NCI-H1092 (cell line): ENCODE measurements around the gene CSNK2A1.
A peak's percentile ranks its signal among the peaks of the same experiment; 100 is the strongest.
"Not testable (repeated sequence)": the region's sequence is repeated elsewhere in the genome, so short reads cannot be mapped to it uniquely, and the experiment has no call there.

Experiments used
- DNase-seq: peaks from one replicate; lab custom pipeline; 2025; lab: John Stamatoyannopoulos, UW

Gene CSNK2A1

GRCh38 chr20:543369-544152 lies at the start of gene CSNK2A1:
TSS of gene CSNK2A1 (minus strand) at chr20:543790. CDS start at chr20:508551, 35,239 bp downstream.
- peak; percentile 92 for DNase-seq

- DNase-seq, result no peak
Observed at GRCh38 chr20:592506-592905, 48.9 kb upstream of the CSNK2A1 start.

DNA sequence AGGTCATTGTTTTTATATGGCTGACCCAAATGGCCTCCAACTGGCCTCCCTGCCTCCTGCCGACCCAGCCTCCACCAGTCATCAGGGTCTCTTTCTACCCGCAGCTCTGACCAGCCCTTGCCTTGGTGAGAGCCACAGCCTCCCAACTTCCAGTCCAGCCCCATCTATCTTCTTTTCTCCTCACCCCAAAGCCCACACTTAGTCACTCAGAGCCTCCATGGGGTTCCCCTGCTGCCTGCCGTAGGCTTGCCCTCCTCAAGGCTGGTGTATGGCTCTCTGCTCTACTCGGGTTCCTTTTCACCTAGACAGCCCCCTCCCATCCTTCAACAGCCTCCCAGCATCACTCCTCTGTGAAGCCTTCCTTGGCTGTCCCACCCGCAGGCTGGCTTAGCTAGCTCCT lies 48.4 kb upstream of the CSNK2A1 start:
- DNase-seq, result no peak

DNA sequence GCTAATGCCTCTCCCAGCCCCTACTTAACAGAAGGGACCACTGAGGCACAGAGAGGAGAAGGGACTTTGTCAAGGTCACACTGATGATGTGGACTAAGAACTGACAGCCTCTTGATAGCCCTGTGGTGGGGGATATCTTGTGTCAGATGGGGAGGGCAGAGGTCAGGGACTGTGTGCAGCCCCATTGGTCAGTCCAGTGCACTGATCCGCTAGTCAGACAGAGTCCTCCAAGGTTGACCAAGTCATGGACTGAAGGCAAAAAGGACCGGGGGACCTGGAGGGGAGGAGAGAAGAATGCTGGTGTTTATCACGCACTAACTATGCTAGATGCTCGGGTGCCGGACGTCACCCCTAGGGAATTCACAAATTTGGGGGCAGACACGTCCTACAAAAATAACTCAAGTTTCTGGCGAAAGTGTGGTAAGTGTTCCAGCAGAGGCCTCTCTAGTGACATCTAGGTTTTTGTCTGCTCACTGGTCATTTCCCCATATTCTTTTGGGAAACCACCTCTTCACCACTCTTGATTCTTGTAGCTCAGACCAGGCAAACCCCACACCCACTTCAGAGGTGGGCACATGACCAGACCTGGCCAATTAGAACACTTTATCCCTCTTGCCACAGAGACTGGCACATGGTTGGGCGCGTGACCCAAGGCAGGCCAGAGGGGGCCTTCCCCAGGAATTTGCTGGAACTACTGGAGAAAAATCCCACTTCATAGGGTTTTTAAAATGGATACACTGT lies 45.5 kb upstream of the CSNK2A1 start:
- no peak for DNase-seq

GRCh38 chr20:588476-588875 lies 44.9 kb upstream of the CSNK2A1 start:
- no peak for DNase-seq

DNA sequence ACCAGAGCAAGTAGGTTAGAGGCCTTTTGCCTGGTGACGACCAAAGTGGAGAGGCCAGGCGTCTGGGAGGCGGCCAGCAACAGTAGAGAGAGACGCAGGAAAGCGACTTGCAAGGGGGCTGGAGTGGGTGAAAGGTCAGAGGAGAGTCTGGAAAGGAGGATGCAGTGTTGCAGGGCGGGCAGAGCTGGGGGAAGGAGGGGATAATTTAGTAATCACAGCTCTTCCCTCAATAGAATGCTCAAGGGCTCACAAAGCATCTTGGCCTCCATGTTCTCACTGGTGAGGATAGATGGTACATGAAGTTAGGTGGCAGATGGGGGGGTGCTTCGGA lies 41.3 kb upstream of the CSNK2A1 start:
- no peak for DNase-seq

GRCh38 chr20:584161-584970 lies 40.8 kb upstream of the CSNK2A1 start:
- DNase-seq, result no peak

- no peak for DNase-seq
Observed at GRCh38 chr20:582204-582603, 38.6 kb upstream of the CSNK2A1 start.

GRCh38 chr20:578940-579690 lies 35.5 kb upstream of the CSNK2A1 start:
- not testable (repeated sequence) for DNase-seq

- no peak for DNase-seq
Observed at GRCh38 chr20:577167-577791, 33.7 kb upstream of the CSNK2A1 start.

DNA sequence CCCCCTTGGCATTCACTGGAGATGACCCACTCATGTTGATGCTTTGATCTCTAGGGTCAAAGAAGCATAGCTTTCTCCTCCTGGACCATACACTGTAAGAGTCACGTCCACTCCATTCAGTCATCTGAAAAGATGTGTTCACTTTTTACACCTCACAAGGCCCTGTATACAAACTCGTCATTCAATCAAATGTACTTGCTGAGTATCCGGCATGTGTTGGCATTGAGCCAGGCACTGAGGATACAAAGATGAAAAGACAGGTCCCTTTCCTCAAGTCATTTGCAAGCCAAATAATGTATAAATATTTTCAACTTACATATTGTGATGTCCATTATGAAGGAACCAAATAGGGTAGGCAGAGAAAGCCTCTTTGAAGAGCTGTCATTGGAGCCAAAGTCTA lies 32.6 kb upstream of the CSNK2A1 start:
- no peak for DNase-seq

DNA sequence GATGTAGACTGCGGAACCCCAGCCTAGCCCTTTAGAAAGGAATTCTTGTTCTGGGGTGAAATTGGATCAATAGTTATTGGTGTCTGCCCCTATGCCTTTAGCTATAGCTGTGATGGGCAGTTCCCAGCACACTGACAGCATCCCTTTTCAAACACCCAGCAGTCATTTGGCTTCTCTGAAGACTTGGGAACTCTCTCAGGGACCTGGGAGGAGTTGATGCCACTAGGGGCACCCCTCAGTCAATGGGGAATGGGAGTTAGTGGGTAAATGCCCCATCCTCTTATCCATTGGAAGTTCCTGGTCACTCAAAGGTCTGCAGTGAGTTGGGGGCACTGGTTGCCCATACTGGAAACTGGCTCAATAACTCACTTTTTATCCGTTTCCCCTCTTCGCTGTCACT lies 31.6 kb upstream of the CSNK2A1 start:
- no peak for DNase-seq

GRCh38 chr20:574297-574942 lies 30.8 kb upstream of the CSNK2A1 start:
- DNase-seq, result no peak

DNA sequence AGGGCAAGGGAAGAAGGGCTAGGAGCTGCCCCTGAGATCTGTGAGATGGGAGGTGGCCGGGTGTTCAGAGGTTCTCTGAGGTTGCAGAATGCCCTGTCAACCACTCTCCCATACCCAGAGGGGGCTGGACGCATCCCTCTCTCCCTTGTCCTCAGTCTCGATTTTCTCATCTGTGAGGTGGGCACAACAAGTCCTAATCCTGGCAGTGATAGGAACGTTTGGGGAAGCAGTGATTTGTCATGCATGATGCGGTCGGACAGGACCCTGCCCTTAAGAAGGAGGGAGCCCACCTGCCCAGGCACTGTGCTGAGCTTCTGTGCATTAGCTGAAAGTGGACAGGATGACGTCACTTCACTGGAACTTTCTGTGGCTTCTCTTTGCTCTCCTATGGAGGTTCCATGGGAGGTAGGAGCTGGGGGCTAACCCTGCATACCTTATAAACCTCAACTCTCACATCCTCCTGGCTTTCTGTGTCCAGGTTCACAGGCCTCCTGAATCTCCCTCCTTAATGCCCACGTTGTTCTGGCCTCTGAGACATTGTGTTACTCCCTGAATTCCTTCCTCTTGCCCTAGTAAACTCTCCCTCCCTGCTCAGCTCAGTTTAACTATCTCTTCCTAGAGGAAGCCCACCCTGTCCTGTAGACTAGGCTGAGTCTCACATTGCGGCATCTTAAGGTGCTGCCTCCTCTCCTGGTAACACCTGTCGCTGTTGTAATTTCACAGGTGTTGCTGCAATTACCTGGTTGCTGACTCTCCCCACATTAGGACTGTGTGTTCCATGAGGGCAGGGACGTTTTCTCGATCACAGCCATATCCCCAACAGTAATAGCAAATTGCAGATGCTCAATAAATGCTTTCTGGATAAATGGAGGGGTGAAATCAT lies 30.1 kb upstream of the CSNK2A1 start:
- DNase-seq, result no peak

DNA sequence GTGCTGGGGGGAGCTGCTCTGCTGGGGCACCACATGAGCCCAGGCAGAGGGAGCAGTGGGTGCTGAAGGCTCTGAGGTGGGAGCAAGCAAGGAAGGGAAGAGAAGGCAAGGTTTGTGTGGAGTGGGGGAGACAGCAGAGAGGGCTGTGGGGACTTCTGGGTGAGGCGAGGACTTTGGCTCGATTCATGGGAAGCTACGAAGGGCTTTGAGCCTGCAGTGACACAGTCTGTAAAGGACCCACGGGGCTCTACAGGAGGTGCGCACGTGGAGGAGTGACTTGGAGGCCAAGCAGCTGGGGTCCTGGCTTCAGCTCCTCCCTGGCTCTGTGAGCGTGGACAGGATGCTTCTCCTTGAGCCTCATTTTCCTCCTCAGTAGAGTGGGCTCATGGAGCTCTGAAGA lies 29.1 kb upstream of the CSNK2A1 start:
- DNase-seq, result no peak

DNA sequence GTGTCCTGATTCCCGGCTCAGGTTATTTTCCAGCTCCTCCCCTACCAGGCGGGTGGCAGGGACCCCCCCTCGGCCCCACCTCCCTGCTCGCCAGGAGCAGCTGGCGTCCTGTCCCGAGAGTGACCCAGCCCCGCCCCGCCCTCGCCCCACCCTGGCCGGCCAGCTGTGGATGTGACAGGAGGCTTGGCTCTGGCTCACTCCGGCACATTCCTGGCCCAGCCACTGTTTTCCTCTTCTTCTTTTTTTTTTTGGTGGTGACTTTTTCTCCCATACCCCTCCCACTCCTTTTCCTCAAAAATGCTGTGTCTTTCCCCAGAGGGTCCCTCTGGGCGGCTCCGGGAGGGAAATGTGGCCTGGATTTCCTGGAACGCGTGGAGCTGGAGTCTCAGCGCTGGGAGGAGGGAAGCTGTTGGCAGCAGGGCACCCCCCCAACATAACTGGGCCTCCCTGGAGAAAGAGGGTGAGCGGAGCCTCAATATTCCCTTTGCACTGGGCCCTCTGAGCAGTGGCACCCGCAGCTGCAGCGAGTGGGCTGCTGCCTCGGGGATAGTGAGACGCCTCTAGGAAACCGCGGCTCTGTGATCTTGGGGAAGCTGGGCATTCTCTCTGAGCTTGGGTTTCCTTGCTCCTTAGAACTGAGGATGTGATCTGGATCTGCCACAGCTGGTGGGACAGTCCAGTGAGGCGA lies 28.3 kb upstream of the CSNK2A1 start:
- no peak for DNase-seq

DNA sequence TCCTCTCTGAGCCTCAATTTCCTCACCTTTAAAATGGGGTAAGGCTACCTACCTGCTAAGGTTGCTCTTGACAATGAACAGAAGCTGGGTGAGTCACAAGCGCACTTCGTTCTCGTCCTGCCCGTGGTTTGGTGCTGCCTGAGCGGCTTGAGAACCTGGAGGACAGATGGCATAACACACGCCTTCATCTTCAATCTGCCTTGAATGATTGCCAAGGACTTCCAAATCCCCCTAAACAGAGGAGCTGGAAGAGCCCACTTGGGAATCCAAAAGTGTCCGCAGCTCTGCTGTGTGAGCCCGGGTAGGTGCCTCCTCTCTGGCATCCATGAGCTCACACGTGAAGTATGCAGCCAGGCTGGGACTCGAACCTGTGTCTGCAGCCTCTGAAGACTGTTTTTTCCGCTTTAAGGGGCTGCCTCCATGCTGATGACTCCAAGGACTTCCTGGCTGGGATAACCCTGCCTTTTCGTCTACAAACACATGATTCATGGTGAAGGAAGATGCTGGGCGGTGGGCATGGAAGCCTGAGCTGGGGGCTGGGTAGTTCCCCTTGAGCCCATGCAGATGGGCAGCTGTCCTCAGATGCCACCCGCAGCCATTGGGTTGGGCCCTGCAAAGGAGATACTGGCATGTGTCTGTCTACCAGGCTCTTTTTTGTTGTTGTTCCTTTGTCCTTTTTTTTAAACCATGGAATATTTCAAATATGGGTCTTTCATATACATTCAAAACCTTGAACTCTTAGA lies 25.3 kb upstream of the CSNK2A1 start:
- no peak for DNase-seq

- no peak for DNase-seq
Observed at GRCh38 chr20:568097-568652, 24.6 kb upstream of the CSNK2A1 start.
